Left ventricle myocardium inferior (tissue), 1 donor: Measurements from ENCODE around the gene LRRC26. TPM values are rescaled to one million over a fixed set of nuclear protein-coding genes. Genes with fewer than 3 reads are reported as not detected.
A peak's percentile ranks its signal among the peaks of the same experiment; 100 is the strongest.

Experiments used
- DNase-seq: peaks from one replicate; pipeline ENCODE4 v3.0.0-alpha.2; 2020
- H3K27ac ChIP-seq: fragments of 200-600 bp; replicated peaks from 2 replicates; pipeline ENCODE4 v1.8.0; 2021
- H3K27me3 ChIP-seq: fragments of 200-600 bp; 2 replicates; pipeline ENCODE4 v1.8.0; 2021; ENCODE audit warnings: low read depth
- H3K36me3 ChIP-seq: fragments of 200-600 bp; 2 replicates; pipeline ENCODE4 v1.8.0; 2021
- H3K4me1 ChIP-seq: fragments of 200-600 bp; 2 replicates; pipeline ENCODE4 v1.8.0; 2021
- H3K4me3 ChIP-seq: fragments of 200-600 bp; 2 replicates; pipeline ENCODE4 v1.8.0; 2021; ENCODE audit warnings: mild to moderate bottlenecking, moderate library complexity
- H3K9me3 ChIP-seq: fragments of 200-600 bp; replicated peaks from 2 replicates; pipeline ENCODE4 v1.8.0; 2021
- intact Hi-C: fragments of 100-400 bp; cut with micrococcal nuclease; formaldehyde crosslinking; loops from one replicate; pipeline ENCODE4 v1.11.0; 2022
- long read RNA-seq: library from polyadenylated mRNA; unstranded; transcript quantifications from one replicate; pipeline ENCODE4 v2.0.0, GENCODE V29; 2021
- total RNA-seq: library from RNA; stranded (reverse); fragmentation: NEBNext Ultra II Directional; extraction: Animal tissue kit (Norgen Biotek cat#: 25700); gene quantifications from one replicate; pipeline ENCODE4 v1.2.1, GENCODE V29; 2021
- TF ChIP-seq, protein P1 (sequence below): fragments of 200-600 bp; IDR thresholded peaks from 2 replicates; pipeline ENCODE4 v1.8.0; 2021; ENCODE audit warnings: antibody characterized with exemption, mild to moderate bottlenecking, borderline replicate concordance
- donor health status: DM: no; HTN: yes; CAD: no; lungs with severe emphysema.

Gene LRRC26, protein sequence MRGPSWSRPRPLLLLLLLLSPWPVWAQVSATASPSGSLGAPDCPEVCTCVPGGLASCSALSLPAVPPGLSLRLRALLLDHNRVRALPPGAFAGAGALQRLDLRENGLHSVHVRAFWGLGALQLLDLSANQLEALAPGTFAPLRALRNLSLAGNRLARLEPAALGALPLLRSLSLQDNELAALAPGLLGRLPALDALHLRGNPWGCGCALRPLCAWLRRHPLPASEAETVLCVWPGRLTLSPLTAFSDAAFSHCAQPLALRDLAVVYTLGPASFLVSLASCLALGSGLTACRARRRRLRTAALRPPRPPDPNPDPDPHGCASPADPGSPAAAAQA
- not detected for total RNA-seq
- long read RNA-seq, result 0 reads

DNA sequence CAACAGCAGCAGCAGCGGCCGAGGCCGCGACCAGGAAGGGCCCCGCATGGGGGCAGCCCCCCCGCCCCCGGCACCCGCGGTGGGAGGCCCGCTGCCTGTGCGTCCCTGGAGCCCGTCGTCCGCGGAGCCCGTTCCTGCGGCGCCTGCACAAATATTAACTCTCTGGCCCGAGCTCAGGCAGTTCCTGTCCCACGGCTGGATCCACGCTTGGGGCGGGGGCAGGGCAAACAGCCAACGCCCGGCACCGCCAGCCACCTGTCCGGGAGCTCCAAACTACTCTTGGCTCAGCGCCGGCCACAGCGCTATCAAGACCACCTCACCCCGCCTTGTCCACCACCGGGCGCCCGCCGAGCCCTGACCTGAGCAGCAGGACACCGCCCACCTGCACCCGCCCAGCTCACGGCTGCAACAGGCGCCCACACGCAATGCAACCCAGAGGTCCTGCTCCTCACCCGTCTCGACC is at the start of gene LRRC26:
Gene LRRC26 (minus strand): TSS at position 156 of the 463 bp plus-strand sequence. CDS start 108 bp downstream, at position 48.
- no peak within 1 kb of the TSS for H3K27ac ChIP-seq
- no peaks in the 10 kb centered on the region for H3K36me3 ChIP-seq
- peaks cover 67% of the 10 kb centered on the region for H3K27me3 ChIP-seq
- peaks cover 32% of the 10 kb centered on the region for H3K4me1 ChIP-seq
- intact Hi-C loops, result no loop called here
- no peaks in the 10 kb centered on the region for H3K9me3 ChIP-seq
- TF ChIP-seq, protein P1, sequence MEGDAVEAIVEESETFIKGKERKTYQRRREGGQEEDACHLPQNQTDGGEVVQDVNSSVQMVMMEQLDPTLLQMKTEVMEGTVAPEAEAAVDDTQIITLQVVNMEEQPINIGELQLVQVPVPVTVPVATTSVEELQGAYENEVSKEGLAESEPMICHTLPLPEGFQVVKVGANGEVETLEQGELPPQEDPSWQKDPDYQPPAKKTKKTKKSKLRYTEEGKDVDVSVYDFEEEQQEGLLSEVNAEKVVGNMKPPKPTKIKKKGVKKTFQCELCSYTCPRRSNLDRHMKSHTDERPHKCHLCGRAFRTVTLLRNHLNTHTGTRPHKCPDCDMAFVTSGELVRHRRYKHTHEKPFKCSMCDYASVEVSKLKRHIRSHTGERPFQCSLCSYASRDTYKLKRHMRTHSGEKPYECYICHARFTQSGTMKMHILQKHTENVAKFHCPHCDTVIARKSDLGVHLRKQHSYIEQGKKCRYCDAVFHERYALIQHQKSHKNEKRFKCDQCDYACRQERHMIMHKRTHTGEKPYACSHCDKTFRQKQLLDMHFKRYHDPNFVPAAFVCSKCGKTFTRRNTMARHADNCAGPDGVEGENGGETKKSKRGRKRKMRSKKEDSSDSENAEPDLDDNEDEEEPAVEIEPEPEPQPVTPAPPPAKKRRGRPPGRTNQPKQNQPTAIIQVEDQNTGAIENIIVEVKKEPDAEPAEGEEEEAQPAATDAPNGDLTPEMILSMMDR, result no peak
- peak within 1 kb of the TSS; percentile 64 for H3K4me3 ChIP-seq
- DNase-seq, result no peak

DNA sequence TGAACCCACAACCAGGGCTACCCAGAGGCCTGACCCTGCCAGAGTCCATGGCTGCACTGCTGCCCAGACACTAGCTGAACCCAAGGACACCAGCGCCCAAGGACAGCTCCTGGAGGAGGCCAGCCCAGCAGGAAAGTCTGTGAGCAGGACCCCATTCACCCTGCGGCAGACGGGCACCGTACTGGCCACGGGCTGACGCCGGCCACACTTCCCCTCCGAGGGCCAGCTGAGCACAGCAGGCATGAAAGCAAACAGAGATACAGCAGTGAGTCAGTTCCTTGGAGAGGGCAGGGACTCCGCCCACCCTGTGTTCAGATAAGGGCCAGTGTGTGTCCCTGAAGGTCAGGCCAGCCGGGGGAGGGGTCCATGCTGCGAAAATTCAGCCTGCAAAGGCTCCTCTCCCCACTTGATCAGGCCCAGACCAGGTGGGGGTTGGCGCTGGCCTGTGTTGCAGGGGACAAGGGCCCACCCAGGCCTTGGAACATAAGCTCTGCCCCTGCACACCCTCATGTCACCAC is 49.0 kb upstream of the LRRC26 start:
- H3K4me3 ChIP-seq, result peak overlapping the region; percentile 59
- no peak for DNase-seq
- peak overlapping the region; percentile 66 for H3K27ac ChIP-seq
- peaks cover 55% of the 10 kb centered on the region for H3K4me1 ChIP-seq
- H3K36me3 ChIP-seq, result peaks cover 15% of the 10 kb centered on the region
- no peaks in the 10 kb centered on the region for H3K27me3 ChIP-seq
- H3K9me3 ChIP-seq, result no peaks in the 10 kb centered on the region
- TF ChIP-seq, protein P1, result no peak
- intact Hi-C loops, result no loop called here

DNA sequence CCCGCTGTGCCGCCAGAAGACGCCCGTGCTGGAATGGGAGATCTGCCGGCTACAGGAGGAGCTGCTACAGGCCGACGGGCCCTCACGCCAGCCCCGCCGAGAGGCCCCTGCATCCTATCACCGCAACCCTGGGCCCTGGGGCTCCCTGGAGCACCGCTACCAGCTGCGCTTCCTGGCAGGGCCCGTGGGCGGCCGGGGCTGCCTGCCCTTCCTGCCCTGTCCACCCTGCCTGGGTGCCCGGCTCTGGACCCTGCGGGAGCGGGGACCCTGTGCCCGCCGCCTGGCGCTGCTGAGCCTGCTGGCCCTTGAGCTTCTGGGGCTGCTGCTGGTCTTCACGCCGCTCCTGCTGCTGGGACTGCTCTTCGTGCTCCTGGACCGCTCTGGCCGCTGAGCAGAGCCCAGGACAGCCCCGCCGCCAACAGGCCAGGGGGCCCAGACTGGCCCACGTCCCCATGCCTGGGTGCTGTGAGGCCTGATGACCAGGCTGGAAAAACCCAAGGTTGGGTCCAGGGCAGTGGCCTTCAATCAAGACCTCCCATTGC is 48.4 kb upstream of the LRRC26 start:
- intact Hi-C loops, result no loop called here
- Histone ChIP-seq H3K27ac (peak overlapping the region; percentile 66), H3K9me3 (no peaks in the 10 kb centered on the region), H3K4me3 (peak overlapping the region; percentile 59), H3K4me1 (peaks cover 52% of the 10 kb centered on the region), H3K27me3 (no peaks in the 10 kb centered on the region), H3K36me3 (peaks cover 15% of the 10 kb centered on the region)
- TF ChIP-seq, protein P1, result no peak
- DNase-seq, result no peak

DNA sequence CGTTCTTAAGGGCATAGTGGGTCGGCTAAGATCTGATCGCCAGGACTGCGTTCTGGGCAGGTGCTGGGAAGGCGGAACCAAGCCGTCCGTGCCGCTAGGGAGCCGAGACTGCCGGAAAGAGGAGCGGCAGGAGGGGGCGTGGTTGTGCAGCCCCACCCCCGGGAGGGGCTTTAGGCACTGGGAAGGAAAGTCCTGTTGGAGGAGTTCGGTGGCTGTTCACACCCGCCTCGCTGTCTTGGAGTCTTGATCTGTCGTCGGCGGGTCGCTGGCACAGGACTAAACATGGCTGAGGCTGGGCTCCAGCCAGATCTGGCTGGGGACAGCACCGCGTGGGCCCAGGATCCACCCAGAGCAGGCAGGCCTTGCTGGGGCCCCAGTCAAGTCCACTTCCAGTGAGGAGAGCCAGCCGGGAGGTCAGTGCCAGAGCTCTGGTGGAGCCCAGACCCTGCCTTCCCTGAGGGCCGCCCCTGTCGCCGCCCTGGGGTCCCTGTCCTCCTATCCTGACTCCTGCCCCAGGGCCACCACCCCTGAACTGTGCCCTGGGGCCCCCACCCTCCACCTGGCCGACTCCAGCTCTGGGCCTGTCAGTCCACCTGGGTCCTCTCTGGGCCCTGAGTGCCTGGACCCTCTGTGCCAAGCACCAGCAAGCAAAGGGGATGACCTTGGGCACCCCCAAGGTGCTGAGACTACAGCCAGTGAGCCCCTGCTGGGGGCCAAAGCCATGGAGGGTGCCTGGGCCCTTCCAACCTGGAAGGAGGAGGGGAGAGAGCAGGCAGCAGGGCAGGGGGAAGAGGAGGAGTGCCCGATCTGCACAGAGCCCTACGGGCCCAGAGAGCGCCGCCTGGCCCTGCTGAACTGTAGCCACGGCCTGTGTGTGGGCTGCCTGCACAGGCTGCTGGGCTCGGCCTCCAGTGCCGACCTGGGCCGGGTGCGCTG is 47.7 kb upstream of the LRRC26 start:
- peaks cover 15% of the 10 kb centered on the region for H3K36me3 ChIP-seq

More for the DNA sequence above, 47.7 kb upstream of the LRRC26 start:
- DNase-seq, result peak; percentile 75
- H3K27me3 ChIP-seq, result no peaks in the 10 kb centered on the region
- peak overlapping the region; percentile 59 for H3K4me3 ChIP-seq
- no peaks in the 10 kb centered on the region for H3K9me3 ChIP-seq
- H3K27ac ChIP-seq, result peak overlapping the region; percentile 66
- intact Hi-C loops, result no loop called here
- TF ChIP-seq, protein P1, result no peak
- peaks cover 45% of the 10 kb centered on the region for H3K4me1 ChIP-seq
